HepG2 (cell line): ENCODE results near the gene NT5DC1. TPM values are rescaled to one million over a fixed set of nuclear protein-coding genes. Genes with fewer than 3 reads are reported as not detected.
A peak's percentile ranks its signal among the peaks of the same experiment; 100 is the strongest.

Source experiments
- ATF1 ChIP-seq: IDR thresholded peaks from 2 replicates; pipeline ENCODE4 v1.6.1; 2016; ENCODE audit warnings: mild to moderate bottlenecking, control low read depth
- BCL6 ChIP-seq: IDR thresholded peaks from 2 replicates; pipeline ENCODE4 v1.6.1; 2016; ENCODE audit warnings: missing genetic modification reagents, missing compliant biosample characterization
- ELF3 ChIP-seq: IDR thresholded peaks from 2 replicates; pipeline ENCODE4 v1.6.1; 2016; ENCODE audit warnings: missing genetic modification reagents, missing compliant biosample characterization
- EP300 ChIP-seq, 3 experiments: sonication (generic) in 1 of 3; formaldehyde crosslinking in 1 of 3; IDR thresholded peaks; 2 replicates each; pipeline versions ENCODE4 v1.5.1 to v1.6.1; 2011 to 2020; ENCODE audit warnings: low read depth in 2 of 3, low read length in 2 of 3, borderline replicate concordance in 1 of 3, improper control_type of control experiment in 1 of 3, mild to moderate bottlenecking in 1 of 3, missing genetic modification reagents in 1 of 3, moderate library complexity in 1 of 3
- FOSL2 ChIP-seq: sonication (generic); formaldehyde crosslinking; IDR thresholded peaks from 2 replicates; pipeline ENCODE4 v1.4.0; 2020; ENCODE audit warnings: missing genetic modification reagents
- FOXA3 ChIP-seq: IDR thresholded peaks from 2 replicates; pipeline ENCODE4 v1.6.1; 2016; ENCODE audit warnings: missing genetic modification reagents, missing compliant biosample characterization
- HDAC1 ChIP-seq: sonication (generic); formaldehyde crosslinking; IDR thresholded peaks from 2 replicates; pipeline ENCODE4 v1.5.1; 2020; ENCODE audit warnings: mild to moderate bottlenecking, missing genetic modification reagents
- IRF2 ChIP-seq: IDR thresholded peaks from 2 replicates; pipeline ENCODE4 v1.6.1; 2018; ENCODE audit warnings: missing genetic modification reagents, missing compliant biosample characterization
- ISL2 ChIP-seq: sonication (generic); formaldehyde crosslinking; IDR thresholded peaks from 2 replicates; pipeline ENCODE4 v1.5.0; 2020; ENCODE audit warnings: missing genetic modification reagents
- KDM2A ChIP-seq: sonication (generic); formaldehyde crosslinking; IDR thresholded peaks from 2 replicates; pipeline ENCODE4 v1.4.0; 2020; ENCODE audit warnings: low read depth, missing genetic modification reagents, borderline replicate concordance
- MIER3 ChIP-seq: IDR thresholded peaks from 2 replicates; pipeline ENCODE4 v1.6.1; 2016; ENCODE audit warnings: missing compliant biosample characterization, borderline replicate concordance
- PITX1 ChIP-seq: sonication (generic); formaldehyde crosslinking; IDR thresholded peaks from 2 replicates; pipeline ENCODE4 v1.5.1; 2020; ENCODE audit warnings: mild to moderate bottlenecking, missing genetic modification reagents
- PRMT3 ChIP-seq: sonication (generic); formaldehyde crosslinking; IDR thresholded peaks from 2 replicates; pipeline ENCODE4 v1.8.1; 2022; ENCODE audit warnings: low read depth, mild to moderate bottlenecking, moderate library complexity, missing genetic modification reagents, borderline replicate concordance
- SP140L ChIP-seq: sonication (generic); formaldehyde crosslinking; IDR thresholded peaks from 2 replicates; pipeline ENCODE4 v1.4.0; 2020; ENCODE audit warnings: missing genetic modification reagents, borderline replicate concordance
- ZNF282 ChIP-seq: fragments of 450-650 bp; IDR thresholded peaks from 2 replicates; pipeline ENCODE4 v1.6.1; 2018; ENCODE audit not compliant: partially characterized antibody
- ZNF3 ChIP-seq: IDR thresholded peaks from 2 replicates; pipeline ENCODE4 v1.7.0; 2017; ENCODE audit warnings: inconsistent platforms
- ZNF644 ChIP-seq: IDR thresholded peaks from 2 replicates; pipeline ENCODE4 v1.6.1; 2016; ENCODE audit warnings: low read depth
- ZNF839 ChIP-seq: sonication (generic); formaldehyde crosslinking; IDR thresholded peaks from 2 replicates; pipeline ENCODE4 v1.4.0; 2020; ENCODE audit warnings: missing genetic modification reagents, mild to moderate bottlenecking, borderline replicate concordance
- polyA plus RNA-seq, 8 experiments: library from polyadenylated mRNA; depleted of rRNA in 3 of 8; stranded (reverse) in 7 of 8; unstranded in 1 of 8; fragments of >200 nt; fragmentation: Illumina TruSeq in 4 of 8; extraction: Trizol in 4 of 8; gene quantifications; 2 replicates each; pipeline versions ENCODE4 v1.2.1 to v1.2.3, GENCODE V29; 2011 to 2016; ENCODE audit warnings: low read depth in 4 of 8, missing spikeins in 1 of 8, mixed read lengths in 1 of 8; ENCODE audit not compliant: insufficient read depth in 1 of 8
- total RNA-seq, 5 experiments: library from RNA; depleted of rRNA; stranded (reverse); fragments of >200 nt; fragmentation: Illumina TruSeq; extraction: Trizol; gene quantifications; 2 replicates each; pipeline ENCODE4 v1.2.3, GENCODE V29; 2016; ENCODE audit warnings: low read depth in 1 of 5
- TF ChIP-seq, protein P1 (sequence below): IDR thresholded peaks from 2 replicates; pipeline ENCODE4 v1.6.1; 2016

NT5DC1 gene
- total and polyA plus RNA-seq, 2 of the 13 experiments (the other 11 are each of a cell fraction or from before 2014, with no cell fraction given): 27.0 to 56.1 TPM

DNA sequence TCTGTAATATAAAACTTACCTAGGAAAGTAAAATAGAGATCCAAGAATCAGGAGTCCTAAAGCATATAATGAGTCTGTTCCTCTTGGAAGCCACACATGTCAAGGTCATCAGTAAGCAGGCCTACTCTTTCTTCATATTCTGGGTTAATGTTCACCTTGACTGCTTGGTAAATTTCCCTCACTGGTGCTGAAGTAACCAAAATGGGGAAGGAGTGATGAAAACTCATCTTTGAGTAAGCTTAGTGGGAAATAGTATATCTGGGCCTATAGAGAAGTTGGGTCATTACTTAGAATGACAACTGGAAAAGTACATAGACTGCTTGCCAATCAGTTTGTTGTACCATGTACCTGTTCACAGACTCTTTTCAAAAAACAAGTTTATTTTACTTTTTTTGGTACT, 146.6 kb downstream of the NT5DC1 start (continued):
- TF ChIP-seq MIER3 (CRISPR knock-in tag) (peak; percentile 56; the same call in 1 of the 2 replicates), ATF1 (CRISPR knock-in tag) (peak; percentile 35; the same call in 1 of the 2 replicates), FOSL2 (CRISPR knock-in tag) (0 out of 2 replicates have a peak, but pooled peaks have one; percentile 15), ZNF3 (CRISPR knock-in tag) (no peak), FOXA3 (CRISPR knock-in tag) (peak; percentile 60), HDAC1 (CRISPR knock-in tag) (0 out of 2 replicates have a peak, but pooled peaks have one; percentile 51), EP300 (IDR thresholded peaks at IDR 0.05; ENCODE audit: low read depth in 2 of 2, low read length in 2 of 2) (peak in 1 of 2 experiments; percentile 69; a peak in 2 of 4 replicates), EP300 (CRISPR knock-in tag; IDR thresholded peaks at IDR 0.05; ENCODE audit: borderline replicate concordance) (no peak), BCL6 (CRISPR knock-in tag) (peak; percentile 53), IRF2 (CRISPR knock-in tag) (peak; percentile 41; the same call in 1 of the 2 replicates), ISL2 (CRISPR knock-in tag) (peak; percentile 26; the same call in 1 of the 2 replicates), PRMT3 (CRISPR knock-in tag) (no peak), KDM2A (CRISPR knock-in tag) (no peak), PITX1 (peak; percentile 47; the same call in 1 of the 2 replicates), ZNF282 (no peak), SP140L (CRISPR knock-in tag) (peak; percentile 9; the same call in 1 of the 2 replicates), ZNF644 (CRISPR knock-in tag) (peak; percentile 95), ELF3 (0 out of 2 replicates have a peak, but pooled peaks have one; percentile 24), ZNF839 (CRISPR knock-in tag) (no peak)
- TF ChIP-seq, protein P1, sequence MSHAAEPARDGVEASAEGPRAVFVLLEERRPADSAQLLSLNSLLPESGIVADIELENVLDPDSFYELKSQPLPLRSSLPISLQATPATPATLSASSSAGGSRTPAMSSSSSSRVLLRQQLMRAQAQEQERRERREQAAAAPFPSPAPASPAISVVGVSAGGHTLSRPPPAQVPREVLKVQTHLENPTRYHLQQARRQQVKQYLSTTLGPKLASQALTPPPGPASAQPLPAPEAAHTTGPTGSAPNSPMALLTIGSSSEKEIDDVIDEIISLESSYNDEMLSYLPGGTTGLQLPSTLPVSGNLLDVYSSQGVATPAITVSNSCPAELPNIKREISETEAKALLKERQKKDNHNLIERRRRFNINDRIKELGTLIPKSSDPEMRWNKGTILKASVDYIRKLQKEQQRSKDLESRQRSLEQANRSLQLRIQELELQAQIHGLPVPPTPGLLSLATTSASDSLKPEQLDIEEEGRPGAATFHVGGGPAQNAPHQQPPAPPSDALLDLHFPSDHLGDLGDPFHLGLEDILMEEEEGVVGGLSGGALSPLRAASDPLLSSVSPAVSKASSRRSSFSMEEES (CRISPR knock-in tag): no peak
